Measurements from ENCODE around the gene TCL1A.

TCL1A gene

GRCh38 chr14:95690815-95691214, 23.1 kb downstream of the TCL1A start:
- TF ChIP-seq, protein P1, sequence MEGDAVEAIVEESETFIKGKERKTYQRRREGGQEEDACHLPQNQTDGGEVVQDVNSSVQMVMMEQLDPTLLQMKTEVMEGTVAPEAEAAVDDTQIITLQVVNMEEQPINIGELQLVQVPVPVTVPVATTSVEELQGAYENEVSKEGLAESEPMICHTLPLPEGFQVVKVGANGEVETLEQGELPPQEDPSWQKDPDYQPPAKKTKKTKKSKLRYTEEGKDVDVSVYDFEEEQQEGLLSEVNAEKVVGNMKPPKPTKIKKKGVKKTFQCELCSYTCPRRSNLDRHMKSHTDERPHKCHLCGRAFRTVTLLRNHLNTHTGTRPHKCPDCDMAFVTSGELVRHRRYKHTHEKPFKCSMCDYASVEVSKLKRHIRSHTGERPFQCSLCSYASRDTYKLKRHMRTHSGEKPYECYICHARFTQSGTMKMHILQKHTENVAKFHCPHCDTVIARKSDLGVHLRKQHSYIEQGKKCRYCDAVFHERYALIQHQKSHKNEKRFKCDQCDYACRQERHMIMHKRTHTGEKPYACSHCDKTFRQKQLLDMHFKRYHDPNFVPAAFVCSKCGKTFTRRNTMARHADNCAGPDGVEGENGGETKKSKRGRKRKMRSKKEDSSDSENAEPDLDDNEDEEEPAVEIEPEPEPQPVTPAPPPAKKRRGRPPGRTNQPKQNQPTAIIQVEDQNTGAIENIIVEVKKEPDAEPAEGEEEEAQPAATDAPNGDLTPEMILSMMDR (IDR thresholded peaks at IDR 0.05) = no peak
- no peaks in the 10 kb centered on the region for H3K9me3 ChIP-seq

DNA sequence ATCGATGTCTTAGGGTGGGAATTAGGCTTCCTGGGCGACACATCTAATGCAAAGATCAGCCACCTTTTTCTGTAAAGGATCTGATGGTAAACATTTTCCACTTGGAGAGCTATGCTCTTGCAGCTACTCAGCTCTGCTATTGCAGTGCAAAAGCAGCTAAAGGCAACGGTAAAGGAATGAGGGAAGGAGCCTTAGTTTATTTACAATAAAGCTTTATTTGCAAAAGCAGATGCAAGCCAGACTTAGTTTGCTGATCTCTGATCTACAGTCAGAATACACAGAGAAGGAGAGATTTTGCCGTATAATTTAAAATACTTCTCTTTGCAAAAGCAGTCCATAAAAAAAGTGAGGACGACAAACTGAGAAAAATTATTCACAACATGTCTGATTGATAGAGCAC, 24.5 kb downstream of the TCL1A start:
- TF ChIP-seq, protein P1 (IDR thresholded peaks at IDR 0.05) = no peak

More at GRCh38 chr14:95690815-95691214, 23.1 kb downstream of the TCL1A start:
- no peaks in the 10 kb centered on the region for H3K27me3 ChIP-seq
- H3K4me1 ChIP-seq (ENCODE audit: control insufficient read depth in 1 of 2, insufficient read depth in 1 of 2, low read depth in 1 of 2, low read length in 1 of 2) = no peaks in the 10 kb centered on the region
- no peak overlapping the region for H3K4me3 ChIP-seq (ENCODE audit: low read depth in 1 of 2, low read length in 1 of 2)
- no peaks in the 10 kb centered on the region for H3K36me3 ChIP-seq
- H3K27ac ChIP-seq = no peak overlapping the region

DNA sequence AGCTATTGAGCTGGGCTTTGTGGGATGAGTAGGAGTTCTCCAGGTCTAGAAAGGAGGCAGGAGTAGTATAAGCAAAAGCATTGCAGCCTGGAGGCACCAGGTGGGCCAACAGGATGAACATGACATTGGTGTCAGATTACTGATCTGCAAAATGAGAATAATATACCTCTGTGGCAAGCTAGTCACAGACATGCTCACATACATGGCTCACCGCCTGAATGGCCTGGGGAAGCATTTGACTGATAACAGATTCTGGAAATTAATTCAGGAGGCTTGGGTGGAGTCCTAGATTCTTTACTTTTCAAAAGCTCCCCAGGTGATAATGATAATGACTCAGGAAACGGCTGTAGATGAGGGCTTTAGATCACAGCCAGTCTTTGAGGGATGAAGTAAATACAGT, 27.0 kb downstream of the TCL1A start:
- H3K9me3 ChIP-seq = no peaks in the 10 kb centered on the region
- TF ChIP-seq, protein P1 (IDR thresholded peaks at IDR 0.05) = no peak
- no peak overlapping the region for H3K27ac ChIP-seq
- H3K4me1 ChIP-seq (ENCODE audit: control insufficient read depth in 1 of 2, insufficient read depth in 1 of 2, low read depth in 1 of 2, low read length in 1 of 2) = no peaks in the 10 kb centered on the region
- H3K27me3 ChIP-seq = no peaks in the 10 kb centered on the region
- H3K36me3 ChIP-seq = no peaks in the 10 kb centered on the region
- no peak overlapping the region for H3K4me3 ChIP-seq (ENCODE audit: low read depth in 1 of 2, low read length in 1 of 2)

More for the DNA sequence above, 24.5 kb downstream of the TCL1A start:
- H3K36me3 ChIP-seq = no peaks in the 10 kb centered on the region
- no peaks in the 10 kb centered on the region for H3K27me3 ChIP-seq
- no peaks in the 10 kb centered on the region for H3K4me1 ChIP-seq (ENCODE audit: control insufficient read depth in 1 of 2, insufficient read depth in 1 of 2, low read depth in 1 of 2, low read length in 1 of 2)
- H3K9me3 ChIP-seq = no peaks in the 10 kb centered on the region
- H3K4me3 ChIP-seq (ENCODE audit: low read depth in 1 of 2, low read length in 1 of 2) = no peak overlapping the region
- no peak overlapping the region for H3K27ac ChIP-seq

- TF ChIP-seq, protein P1 (IDR thresholded peaks at IDR 0.05) = no peak
- Histone ChIP-seq H3K4me1 (ENCODE audit: control insufficient read depth in 1 of 2, insufficient read depth in 1 of 2, low read depth in 1 of 2, low read length in 1 of 2) (no peaks in the 10 kb centered on the region), H3K4me3 (ENCODE audit: low read depth in 1 of 2, low read length in 1 of 2) (no peak within 1 kb of the TSS), H3K27me3 (no peaks in the 10 kb centered on the region), H3K9me3 (no peaks in the 10 kb centered on the region), H3K27ac (no peak within 1 kb of the TSS), H3K36me3 (no peaks in the 10 kb centered on the region)
These were observed 27.7 kb downstream of the TCL1A start, which contains the start of gene TCL1B for GRCh38 chr14:95685978-95686922. Gene TCL1B, plus strand, starts transcription at chr14:95686426. Its CDS starts 42 bp downstream, at chr14:95686468.

DNA sequence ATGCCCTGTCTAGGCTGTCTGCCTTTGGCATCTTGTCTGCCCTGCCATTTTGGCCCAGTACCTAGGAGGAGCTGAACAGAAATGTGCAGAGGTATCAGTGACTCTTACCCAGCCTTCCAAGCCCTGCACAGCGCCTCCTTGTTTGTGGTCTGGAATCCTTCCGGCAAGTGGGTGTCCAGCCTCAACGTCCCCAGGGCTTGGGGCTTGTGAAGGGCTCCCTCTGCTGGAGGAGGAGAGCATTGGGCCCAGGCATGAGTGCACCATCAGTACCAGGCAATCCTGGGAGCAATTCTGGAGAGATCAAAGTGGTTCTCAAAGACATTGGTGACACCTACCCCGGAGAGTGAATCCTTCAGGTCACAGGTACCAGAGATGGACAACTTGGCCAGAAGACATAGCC, 30.1 kb downstream of the TCL1A start:
- Histone ChIP-seq H3K27ac (no peak overlapping the region), H3K4me3 (ENCODE audit: low read depth in 1 of 2, low read length in 1 of 2) (no peak overlapping the region), H3K27me3 (no peaks in the 10 kb centered on the region), H3K36me3 (no peaks in the 10 kb centered on the region), H3K4me1 (ENCODE audit: control insufficient read depth in 1 of 2, insufficient read depth in 1 of 2, low read depth in 1 of 2, low read length in 1 of 2) (no peaks in the 10 kb centered on the region), H3K9me3 (no peaks in the 10 kb centered on the region)
- TF ChIP-seq, protein P1 (IDR thresholded peaks at IDR 0.05) = peak; percentile 17
